Choroid plexus epithelial cell (primary cell): ENCODE measurements around the gene DGUOK.

ENCODE experiments used
- DNase-seq: peaks from one replicate; pipeline ENCODE4 v3.0.0-alpha.2; 2010; ENCODE audit warnings: low read depth
- H3K4me3 ChIP-seq: 2 replicates; pipeline ENCODE4 v1.5.1; 2011; ENCODE audit warnings: low read depth, mild to moderate bottlenecking, control low read depth, low read length, moderate library complexity
- TF ChIP-seq, protein P1 (sequence below): conservative IDR thresholded peaks from 2 replicates; pipeline ENCODE4 v1.5.1; 2011; ENCODE audit warnings: low read depth, mild to moderate bottlenecking, control low read depth, inconsistent platforms, low read length, moderate library complexity

Gene DGUOK

DNA sequence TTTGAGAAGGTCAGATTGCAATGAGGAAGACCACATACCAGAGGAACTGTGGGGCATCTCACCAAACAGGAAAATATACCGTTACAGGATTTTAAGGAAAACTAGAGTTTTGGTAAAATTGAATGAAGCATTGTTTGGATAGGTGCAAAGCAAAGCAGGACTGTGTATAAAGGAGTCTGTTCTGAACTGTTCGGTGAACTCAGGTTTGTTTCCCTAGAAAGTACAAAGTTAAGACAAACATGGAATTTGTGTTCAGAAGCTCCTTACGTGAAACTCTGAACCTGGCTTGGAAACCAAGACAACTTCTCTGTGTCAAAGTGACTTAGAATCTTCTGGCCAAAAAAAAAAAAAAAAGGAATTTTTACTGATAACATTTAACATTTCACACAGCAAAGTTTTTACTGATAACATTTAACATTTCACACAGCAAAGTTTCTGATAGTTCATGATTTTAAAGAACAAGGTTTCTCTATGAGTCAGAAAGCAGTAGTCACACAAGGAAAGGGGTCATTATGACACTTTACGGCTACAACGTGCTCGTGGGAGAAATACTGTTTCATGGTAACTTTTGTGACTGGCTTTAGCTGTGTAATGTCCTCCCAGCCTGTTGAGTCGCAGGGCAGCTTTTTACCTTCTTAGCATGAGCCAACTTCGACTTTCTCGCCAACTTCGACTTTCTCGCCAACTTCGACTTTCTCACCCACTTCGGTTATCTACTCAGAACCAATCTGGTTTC is 36.9 kb downstream of the DGUOK start:
- no peak for DNase-seq
- TF ChIP-seq, protein P1, sequence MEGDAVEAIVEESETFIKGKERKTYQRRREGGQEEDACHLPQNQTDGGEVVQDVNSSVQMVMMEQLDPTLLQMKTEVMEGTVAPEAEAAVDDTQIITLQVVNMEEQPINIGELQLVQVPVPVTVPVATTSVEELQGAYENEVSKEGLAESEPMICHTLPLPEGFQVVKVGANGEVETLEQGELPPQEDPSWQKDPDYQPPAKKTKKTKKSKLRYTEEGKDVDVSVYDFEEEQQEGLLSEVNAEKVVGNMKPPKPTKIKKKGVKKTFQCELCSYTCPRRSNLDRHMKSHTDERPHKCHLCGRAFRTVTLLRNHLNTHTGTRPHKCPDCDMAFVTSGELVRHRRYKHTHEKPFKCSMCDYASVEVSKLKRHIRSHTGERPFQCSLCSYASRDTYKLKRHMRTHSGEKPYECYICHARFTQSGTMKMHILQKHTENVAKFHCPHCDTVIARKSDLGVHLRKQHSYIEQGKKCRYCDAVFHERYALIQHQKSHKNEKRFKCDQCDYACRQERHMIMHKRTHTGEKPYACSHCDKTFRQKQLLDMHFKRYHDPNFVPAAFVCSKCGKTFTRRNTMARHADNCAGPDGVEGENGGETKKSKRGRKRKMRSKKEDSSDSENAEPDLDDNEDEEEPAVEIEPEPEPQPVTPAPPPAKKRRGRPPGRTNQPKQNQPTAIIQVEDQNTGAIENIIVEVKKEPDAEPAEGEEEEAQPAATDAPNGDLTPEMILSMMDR, result no peak
- no peak overlapping the region for H3K4me3 ChIP-seq

DNA sequence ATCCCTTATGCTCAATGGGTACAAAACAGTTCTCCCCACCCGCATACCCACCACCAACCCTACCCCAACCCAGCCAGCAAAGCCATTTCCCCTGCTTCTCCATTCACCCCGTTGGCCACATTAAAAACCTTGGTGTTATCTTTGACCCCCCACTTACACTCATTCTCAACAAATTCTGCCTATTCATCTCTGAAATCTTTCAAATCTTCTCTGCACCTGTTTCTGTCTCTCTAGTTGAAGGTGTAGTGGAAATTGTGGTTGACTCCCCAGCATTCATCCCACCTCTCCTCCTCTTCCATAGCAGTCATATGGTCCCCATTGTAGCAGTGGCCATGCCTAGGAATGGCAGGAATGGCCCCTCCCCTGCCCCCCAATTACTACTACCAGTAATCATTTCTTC is 37.5 kb downstream of the DGUOK start:
- no peak overlapping the region for H3K4me3 ChIP-seq
- TF ChIP-seq, protein P1, result no peak
- no peak for DNase-seq

DNA sequence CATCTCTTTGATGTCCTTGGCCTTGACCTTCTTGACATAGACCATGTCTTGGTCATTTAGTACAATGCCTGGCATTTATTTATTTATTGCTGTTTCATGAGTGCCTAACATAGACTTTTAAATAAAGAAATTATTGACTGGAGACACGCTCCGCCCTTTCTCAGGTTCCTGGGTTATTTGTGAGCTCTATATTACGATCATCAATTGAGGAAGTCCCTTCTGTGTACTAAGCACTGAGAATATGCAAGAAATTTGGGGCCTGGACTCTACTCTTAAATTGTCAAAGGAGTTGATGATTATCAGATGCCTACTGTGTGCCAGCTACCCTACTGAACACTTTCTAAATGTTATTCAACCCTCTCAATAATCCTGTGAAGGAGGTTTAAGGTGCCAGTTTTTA is 38.4 kb downstream of the DGUOK start:
- TF ChIP-seq, protein P1, result no peak
- no peak for DNase-seq
- H3K4me3 ChIP-seq, result no peak overlapping the region

DNA sequence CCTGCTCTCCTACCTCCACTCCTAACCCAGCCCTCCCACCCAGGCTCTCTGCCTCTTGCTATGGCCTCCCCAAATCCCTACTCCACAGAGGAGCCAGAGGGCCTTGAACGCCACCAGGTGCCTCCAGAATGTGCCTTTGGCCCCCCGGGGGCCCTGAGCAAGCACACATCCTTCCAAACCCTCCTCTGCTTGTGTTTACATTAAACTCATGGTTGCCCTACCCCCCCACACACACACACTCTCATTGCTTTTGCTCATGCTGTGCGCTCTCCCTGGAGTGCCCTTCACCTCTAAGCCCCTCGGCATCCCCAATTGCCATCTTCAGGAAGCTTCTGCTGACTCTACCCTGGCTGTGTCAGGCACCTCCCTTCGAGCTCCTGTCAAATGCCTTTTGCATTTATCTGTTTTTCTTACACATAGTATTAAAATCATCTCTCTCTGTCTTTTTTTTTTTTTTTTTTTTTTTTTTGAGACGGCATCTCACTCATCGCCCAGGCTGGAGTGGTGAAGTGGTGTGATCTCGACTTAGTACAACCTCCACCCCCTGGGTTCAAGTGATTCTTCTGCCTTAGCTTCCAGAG is 41.8 kb downstream of the DGUOK start:
- no peak overlapping the region for H3K4me3 ChIP-seq
- no peak for DNase-seq
- TF ChIP-seq, protein P1, result no peak

DNA sequence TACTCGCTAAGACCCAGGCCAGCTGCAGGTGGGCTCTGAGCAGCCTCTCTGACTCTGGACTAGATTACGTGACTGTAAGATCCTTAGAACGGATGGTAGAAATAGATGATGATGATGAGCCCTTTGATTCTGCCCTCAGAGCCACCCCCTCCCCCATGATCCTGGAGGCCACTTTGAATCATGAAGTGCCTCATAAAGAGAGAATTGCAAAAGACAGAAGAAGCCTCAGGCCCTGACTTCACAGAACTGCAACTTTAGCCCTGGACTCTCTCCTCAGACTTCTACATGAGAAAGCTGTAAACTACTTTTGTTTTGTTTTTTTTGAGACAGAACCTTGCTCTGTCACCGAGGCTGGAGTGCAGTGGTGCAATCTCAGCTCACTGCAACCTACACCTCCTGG is 42.7 kb downstream of the DGUOK start:
- H3K4me3 ChIP-seq, result no peak overlapping the region
- TF ChIP-seq, protein P1, result no peak
- DNase-seq, result no peak

DNA sequence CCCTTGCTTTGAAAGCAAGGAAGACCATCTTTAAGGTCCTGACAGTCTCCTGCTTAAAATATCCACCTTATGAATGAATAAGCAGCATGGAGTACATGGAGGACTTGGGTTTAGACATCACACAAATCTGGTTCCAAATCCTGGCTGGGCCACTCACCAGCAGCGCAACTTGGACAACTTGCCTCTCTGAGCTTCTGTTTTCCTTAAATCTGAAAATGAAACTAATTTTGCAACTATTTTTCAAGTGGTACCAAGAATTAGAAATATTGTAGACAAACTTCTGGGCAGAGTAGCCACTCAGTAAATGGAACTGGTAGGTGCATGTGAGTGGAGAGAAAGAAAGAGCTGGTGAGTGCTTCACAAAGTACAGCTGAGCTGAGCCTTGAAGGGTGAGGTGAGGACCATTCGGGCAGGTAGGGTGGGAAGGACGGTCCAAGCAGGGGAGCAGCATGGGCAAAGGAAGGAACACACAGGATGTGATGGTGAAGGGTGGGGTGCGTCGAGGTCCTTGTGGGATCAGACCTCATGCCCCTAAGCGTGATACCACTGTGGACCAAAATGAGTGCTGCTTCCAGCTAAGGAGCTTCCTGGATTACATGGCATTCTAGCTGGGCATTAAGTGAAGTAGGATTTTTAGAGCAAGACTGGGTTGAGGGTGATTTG is 43.6 kb downstream of the DGUOK start:
- no peak overlapping the region for H3K4me3 ChIP-seq
- TF ChIP-seq, protein P1, result no peak
- DNase-seq, result no peak
